Ovary (tissue), 9 donors: ENCODE data around the gene WWOX. TPM values are rescaled to one million over a fixed set of nuclear protein-coding genes. Genes with fewer than 3 reads are reported as not detected.

ENCODE experiments used
- DNase-seq, 5 donors: peaks; one replicate each; pipeline ENCODE4 v3.0.0-alpha.2; 2019 to 2020
- H3K27ac ChIP-seq, 2 donors: fragments of 200-600 bp; one replicate each; pipeline versions ENCODE4 v1.5.1 to v1.8.0; 2019 to 2022
- H3K27me3 ChIP-seq: fragments of 200-600 bp; one replicate; pipeline ENCODE4 v1.8.0; 2022
- H3K36me3 ChIP-seq: fragments of 200-600 bp; sonication (generic); one replicate; pipeline ENCODE4 v1.5.1; 2019
- H3K4me1 ChIP-seq: one replicate; pipeline ENCODE4 v1.8.1; 2013; ENCODE audit warnings: mild to moderate bottlenecking, moderate library complexity; ENCODE audit not compliant: insufficient read depth
- H3K4me3 ChIP-seq: fragments of 200-600 bp; sonication (generic); one replicate; pipeline ENCODE4 v1.5.1; 2017
- H3K9me3 ChIP-seq, 2 donors: fragments of 200-600 bp in 1 of 2; sonication (generic) in 1 of 2; one replicate each; pipeline versions ENCODE4 v1.5.1 to v1.8.1; 2013 to 2019; ENCODE audit warnings: mild to moderate bottlenecking in 1 of 2, moderate library complexity in 1 of 2
- EP300 ChIP-seq: sonication (generic); formaldehyde crosslinking; IDR thresholded peaks from one replicate; pipeline ENCODE4 v1.6.1; 2017; ENCODE audit warnings: antibody characterized with exemption
- POLR2A ChIP-seq: fragments of 450-650 bp; IDR thresholded peaks from one replicate; pipeline ENCODE4 v1.6.1; 2017; ENCODE audit warnings: antibody characterized with exemption, mild to moderate bottlenecking, moderate library complexity
- WGBS, 3 donors: extraction: QIAGEN DNeasy Blood & Tissue Kit in 1 of 3; methylation state at CpG; one replicate each; pipeline versions ENCODE4 v1.1.5 to v1.1.7; 2013 to 2017; 5-methylcytosine and 5-hydroxymethylcytosine counted together
- intact Hi-C, 4 donors: fragments of 100-400 bp; cut with DNase I; formaldehyde crosslinking; loops; one replicate each; pipeline versions ENCODE4 v1.11.0 to v1.15.1; 2022 to 2023
- polyA plus RNA-seq, 2 donors: library from polyadenylated mRNA; stranded (reverse); fragments of 200-250 nt in 1 of 2; fragments of 350-450 nt in 1 of 2; fragmentation: Illumina TruSeq in 1 of 2; extraction: RNeasy Lipid Tissue Mini Kit (QIAGEN cat#74804) in 1 of 2; gene quantifications; one replicate each; pipeline ENCODE4 v1.2.3, GENCODE V29; 2013 to 2014
- total RNA-seq, 7 donors: library from RNA; depleted of rRNA in 2 of 7; stranded (reverse); fragments of >200 nt in 2 of 7; fragmentation: NEBNext Ultra II Directional in 3 of 7; extraction: Animal tissue kit (Norgen Biotek cat#: 25700) in 3 of 7; gene quantifications; one replicate each; pipeline versions ENCODE4 v1.1.0 to v1.2.4, GENCODE V29; 2016 to 2023
- TF ChIP-seq, protein P1 (sequence below), 3 donors: fragments of 450-650 bp in 2 of 3; fragments of 200-600 bp in 1 of 3; IDR thresholded peaks; one replicate each; pipeline versions ENCODE4 v1.5.1 to v1.8.0; 2016 to 2022; ENCODE audit warnings: antibody characterized with exemption in 3 of 3, mild to moderate bottlenecking in 1 of 3
- donor health status: DM: no; HTN: no; CAD: no; lungs with moderate emphysema.
- donor health status: DM: no; HTN: no; CAD: no.
- donor health status: Bipolar disorder and iron deficiency.
- donor health status: DM: yes; HTN: yes; CAD: no.
- donor health status: DM: no; HTN: no; CAD: no.
- donor health status: DM: yes; HTN: yes; CAD: no.

WWOX gene
- total and polyA plus RNA-seq, 9 donors: 11.0 to 40.5 (median 25.2) TPM

GRCh38 chr16:78075800-78076199 is 23.7 kb upstream of the WWOX start:
- no peaks in the 10 kb centered on the region for H3K27me3 ChIP-seq
- no peak overlapping the region for H3K4me3 ChIP-seq
- H3K27ac ChIP-seq: no peak overlapping the region
- WGBS, 3 donors: 60 to 83% (median 78%) methylated on average over 3 of the region's 3 CpGs
- no peak for TF ChIP-seq EP300
- TF ChIP-seq POLR2A: no peak
- TF ChIP-seq, protein P1, sequence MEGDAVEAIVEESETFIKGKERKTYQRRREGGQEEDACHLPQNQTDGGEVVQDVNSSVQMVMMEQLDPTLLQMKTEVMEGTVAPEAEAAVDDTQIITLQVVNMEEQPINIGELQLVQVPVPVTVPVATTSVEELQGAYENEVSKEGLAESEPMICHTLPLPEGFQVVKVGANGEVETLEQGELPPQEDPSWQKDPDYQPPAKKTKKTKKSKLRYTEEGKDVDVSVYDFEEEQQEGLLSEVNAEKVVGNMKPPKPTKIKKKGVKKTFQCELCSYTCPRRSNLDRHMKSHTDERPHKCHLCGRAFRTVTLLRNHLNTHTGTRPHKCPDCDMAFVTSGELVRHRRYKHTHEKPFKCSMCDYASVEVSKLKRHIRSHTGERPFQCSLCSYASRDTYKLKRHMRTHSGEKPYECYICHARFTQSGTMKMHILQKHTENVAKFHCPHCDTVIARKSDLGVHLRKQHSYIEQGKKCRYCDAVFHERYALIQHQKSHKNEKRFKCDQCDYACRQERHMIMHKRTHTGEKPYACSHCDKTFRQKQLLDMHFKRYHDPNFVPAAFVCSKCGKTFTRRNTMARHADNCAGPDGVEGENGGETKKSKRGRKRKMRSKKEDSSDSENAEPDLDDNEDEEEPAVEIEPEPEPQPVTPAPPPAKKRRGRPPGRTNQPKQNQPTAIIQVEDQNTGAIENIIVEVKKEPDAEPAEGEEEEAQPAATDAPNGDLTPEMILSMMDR (IDR thresholded peaks at IDR 0.05): no peak
- H3K9me3 ChIP-seq: no peaks in the 10 kb centered on the region
- no peaks in the 10 kb centered on the region for H3K4me1 ChIP-seq
- no peaks in the 10 kb centered on the region for H3K36me3 ChIP-seq
- no peak for DNase-seq
- intact Hi-C loops: no loop called here

DNA sequence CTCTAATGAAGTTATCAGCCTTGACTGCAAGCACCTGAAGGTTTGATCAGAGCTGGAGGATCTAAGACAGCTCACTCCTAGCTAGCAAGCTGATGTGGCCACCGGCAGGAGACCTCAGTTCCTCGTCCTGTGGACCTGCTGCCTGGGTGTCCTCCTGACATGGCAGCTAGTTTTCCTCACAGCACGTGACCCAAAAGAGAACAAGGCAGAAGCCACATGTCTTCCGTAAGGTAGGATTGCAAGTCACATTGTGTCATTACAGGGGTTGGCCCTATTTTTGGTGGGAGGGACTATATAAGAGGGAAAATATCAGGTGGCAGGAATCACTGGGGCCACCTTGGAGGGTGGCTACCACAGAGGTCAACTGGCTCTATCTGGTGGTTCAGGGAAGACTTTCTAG is 18.1 kb upstream of the WWOX start:
- no peaks in the 10 kb centered on the region for H3K4me1 ChIP-seq
- H3K27ac ChIP-seq: no peak overlapping the region
- no peak for DNase-seq
- no peaks in the 10 kb centered on the region for H3K27me3 ChIP-seq
- TF ChIP-seq POLR2A: no peak
- TF ChIP-seq, protein P1 (IDR thresholded peaks at IDR 0.05): no peak
- no peak for TF ChIP-seq EP300
- WGBS, 3 donors: 93 to 95% (median 94%) methylated on average over 4 of the region's 4 CpGs
- no peaks in the 10 kb centered on the region for H3K36me3 ChIP-seq
- H3K4me3 ChIP-seq: no peak overlapping the region
- intact Hi-C loops: no loop called here
- no peaks in the 10 kb centered on the region for H3K9me3 ChIP-seq

GRCh38 chr16:78091419-78091818 is 8.0 kb upstream of the WWOX start:
- Histone ChIP-seq H3K36me3 (no peaks in the 10 kb centered on the region), H3K27me3 (no peaks in the 10 kb centered on the region), H3K4me3 (no peak overlapping the region), H3K9me3 (no peaks in the 10 kb centered on the region), H3K4me1 (no peaks in the 10 kb centered on the region), H3K27ac (no peak overlapping the region)
- TF ChIP-seq POLR2A (no peak), EP300 (no peak)
- TF ChIP-seq, protein P1 (IDR thresholded peaks at IDR 0.05): no peak
- no peak for DNase-seq
- intact Hi-C loops: loop anchor here in 2 of 4 donors (10.0 kb wide), 1 partner anchor 417 kb away; no protein-coding TSS in a partner anchor
- 26 to 51% (median 43%) methylated on average over 1 of the region's 1 CpG for WGBS, 3 donors

- Histone ChIP-seq H3K4me1 (no peaks in the 10 kb centered on the region), H3K9me3 (no peaks in the 10 kb centered on the region), H3K27me3 (no peaks in the 10 kb centered on the region), H3K27ac (no peak overlapping the region), H3K4me3 (no peak overlapping the region), H3K36me3 (no peaks in the 10 kb centered on the region)
- DNase-seq: no peak
- intact Hi-C loops: loop anchor here in 2 of 4 donors (10.0 kb wide), 1 partner anchor 418 kb away; no protein-coding TSS in a partner anchor
- TF ChIP-seq, protein P1 (IDR thresholded peaks at IDR 0.05): no peak
- no peak for TF ChIP-seq EP300
- no peak for TF ChIP-seq POLR2A
- 54 to 80% (median 63%) methylated on average over 7 of the region's 7 CpGs for WGBS, 3 donors
Observed at GRCh38 chr16:78092758-78093157, 6.7 kb upstream of the WWOX start.
